HEK293T (cell line): ENCODE data around the gene DBP.
"Not testable (repeated sequence)": the region's sequence is repeated elsewhere in the genome, so short reads cannot be mapped to it uniquely, and the experiment has no call there.

Experiments used
- CTCF ChIA-PET: fragments of 350-600 bp; formaldehyde crosslinking; extraction: SDS; loops from one replicate; lab custom pipeline; 2021; ENCODE audit warnings: antibody characterized with exemption, inconsistent platforms; lab: Yijun Ruan, JAX
- POLR2A ChIA-PET: fragments of 350-600 bp; formaldehyde crosslinking; extraction: SDS; loops from one replicate; lab custom pipeline; 2020; ENCODE audit warnings: antibody characterized with exemption, inconsistent platforms; lab: Yijun Ruan, JAX
- DNase-seq: peaks from one replicate; pipeline ENCODE4 v3.0.0; 2012; ENCODE audit warnings: mixed read lengths; ENCODE audit errors: extremely low spot score
- ARNT ChIP-seq: fragments of 450-650 bp; IDR thresholded peaks from 2 replicates; pipeline ENCODE4 v1.6.1; 2017; ENCODE audit warnings: mild to moderate bottlenecking
- BHLHE40 ChIP-seq: fragments of 450-650 bp; IDR thresholded peaks from 2 replicates; pipeline ENCODE4 v1.6.1; 2016; ENCODE audit warnings: mild to moderate bottlenecking, moderate library complexity, borderline replicate concordance
- CTBP1 ChIP-seq: fragments of 450-650 bp; IDR thresholded peaks from 2 replicates; pipeline ENCODE4 v1.6.1; 2016; ENCODE audit warnings: borderline replicate concordance
- ELF4 ChIP-seq: fragments of 450-650 bp; IDR thresholded peaks from 2 replicates; pipeline ENCODE4 v1.6.1; 2017; ENCODE audit warnings: antibody characterized with exemption
- FOXA1 ChIP-seq: fragments of 450-650 bp; IDR thresholded peaks from 2 replicates; pipeline ENCODE4 v1.6.1; 2016; ENCODE audit warnings: mild to moderate bottlenecking
- FOXK2 ChIP-seq: fragments of 450-650 bp; IDR thresholded peaks from 2 replicates; pipeline ENCODE4 v1.6.1; 2016; ENCODE audit warnings: mild to moderate bottlenecking
- FOXM1 ChIP-seq: fragments of 450-650 bp; IDR thresholded peaks from 2 replicates; pipeline ENCODE4 v1.6.1; 2017; ENCODE audit warnings: mild to moderate bottlenecking, borderline replicate concordance
- HDGF ChIP-seq: fragments of 450-650 bp; IDR thresholded peaks from 2 replicates; pipeline ENCODE4 v1.6.1; 2017; ENCODE audit warnings: antibody characterized with exemption, borderline replicate concordance
- L3MBTL2 ChIP-seq: fragments of 450-650 bp; conservative IDR thresholded peaks from 2 replicates; pipeline ENCODE4 v1.6.1; 2016; ENCODE audit warnings: mild to moderate bottlenecking
- LEF1 ChIP-seq: fragments of 450-650 bp; IDR thresholded peaks from 2 replicates; pipeline ENCODE4 v1.6.1; 2017; ENCODE audit warnings: mild to moderate bottlenecking, borderline replicate concordance
- NFRKB ChIP-seq: fragments of 450-650 bp; IDR thresholded peaks from 2 replicates; pipeline ENCODE4 v1.6.1; 2016; ENCODE audit warnings: mild to moderate bottlenecking, moderate library complexity
- PKNOX1 ChIP-seq: fragments of 450-650 bp; IDR thresholded peaks from 2 replicates; pipeline ENCODE4 v1.6.1; 2016
- SP1 ChIP-seq: fragments of 450-650 bp; IDR thresholded peaks from 2 replicates; pipeline ENCODE4 v1.6.1; 2017
- SUZ12 ChIP-seq: fragments of 450-650 bp; IDR thresholded peaks from 2 replicates; pipeline ENCODE4 v1.6.1; 2016; ENCODE audit warnings: mild to moderate bottlenecking
- TARDBP ChIP-seq: fragments of 450-650 bp; IDR thresholded peaks from 2 replicates; pipeline ENCODE4 v1.6.1; 2016
- ZNF384 ChIP-seq: fragments of 450-650 bp; IDR thresholded peaks from 2 replicates; pipeline ENCODE4 v1.6.1; 2016

Gene DBP

GRCh38 chr19:48680436-48681126 is 43.4 kb upstream of the DBP start:
- TF ChIP-seq LEF1 (no peak), SUZ12 (no peak), HDGF (no peak), FOXA1 (no peak), TARDBP (no peak), L3MBTL2 (no peak), ELF4 (no peak), SP1 (no peak)
- CTCF ChIA-PET: no interaction called here
- POLR2A ChIA-PET: no interaction called here
- DNase-seq: no peak

- POLR2A ChIA-PET, CTCF ChIA-PET, DNase-seq: not testable (repeated sequence)
Observed at GRCh38 chr19:48680006-48680405, 42.8 kb upstream of the DBP start.

GRCh38 chr19:48678201-48678600 is 41.0 kb upstream of the DBP start:
- ChIA-PET POLR2A (interaction anchor here (1.4 kb wide), 1 partner anchor 33 kb away, joined by 3 read pairs; the partner anchor contains the start of gene CA11), CTCF (interaction anchor here (0.8 kb wide), 1 partner anchor 33 kb away, joined by 3 read pairs; no protein-coding TSS in a partner anchor)
- TF ChIP-seq ELF4: no peak
- TF ChIP-seq BHLHE40: no peak
- TF ChIP-seq FOXM1: no peak
- no peak for TF ChIP-seq LEF1
- no peak for TF ChIP-seq CTBP1
- no peak for TF ChIP-seq L3MBTL2
- no peak for TF ChIP-seq ZNF384
- no peak for TF ChIP-seq SUZ12
- TF ChIP-seq ARNT: no peak
- TF ChIP-seq HDGF: no peak
- TF ChIP-seq SP1: no peak
- TF ChIP-seq TARDBP: no peak
- no peak for TF ChIP-seq NFRKB
- no peak for TF ChIP-seq FOXK2
- TF ChIP-seq FOXA1: no peak
- TF ChIP-seq PKNOX1: no peak
- DNase-seq: no peak

GRCh38 chr19:48676887-48677286 is 39.7 kb upstream of the DBP start:
- ChIA-PET CTCF (no interaction called here), POLR2A (interaction anchor here (1.2 to 1.4 kb wide), 2 partner anchors 31 to 44 kb away, joined by 3 read pairs; partner anchors contain the start of gene CA11)
- TF ChIP-seq SP1 (no peak), L3MBTL2 (no peak), FOXM1 (no peak), CTBP1 (no peak), ARNT (no peak), FOXK2 (no peak), ZNF384 (no peak), TARDBP (no peak), LEF1 (no peak), PKNOX1 (no peak), HDGF (no peak), FOXA1 (no peak), BHLHE40 (no peak), NFRKB (no peak), ELF4 (no peak), SUZ12 (no peak)
- no peak for DNase-seq

GRCh38 chr19:48676487-48676886 is 39.3 kb upstream of the DBP start:
- ChIA-PET POLR2A (interaction anchor here (2.4 kb wide), 1 partner anchor 40 kb away, joined by 8 read pairs; no protein-coding TSS in a partner anchor), CTCF (interaction anchor here (1.2 to 1.5 kb wide), 2 partner anchors 9 to 62 kb away, joined by 3 to 4 read pairs; no protein-coding TSS in a partner anchor)
- TF ChIP-seq FOXA1 (no peak), L3MBTL2 (no peak), SUZ12 (no peak), ZNF384 (no peak), FOXK2 (no peak), BHLHE40 (no peak)
- DNase-seq: no peak

- CTCF ChIA-PET: interaction anchor here (0.5 to 1.5 kb wide), 10 partner anchors 8 to 169 kb away, joined by 3 to 5 read pairs (median 3); partner anchors contain the start of genes CA11 and HSD17B14
- DNase-seq: peak; percentile 93
- POLR2A ChIA-PET: interaction anchor here (0.9 to 2.4 kb wide), 6 partner anchors 29 to 197 kb away, joined by 3 to 8 read pairs (median 3); partner anchors contain the start of genes PPP1R15A, RPL18 and SPHK2
- TF ChIP-seq SUZ12: no peak
- no peak for TF ChIP-seq FOXK2
- no peak for TF ChIP-seq SP1
- TF ChIP-seq ARNT: no peak
- TF ChIP-seq LEF1: no peak
- no peak for TF ChIP-seq NFRKB
- TF ChIP-seq L3MBTL2: no peak
- TF ChIP-seq TARDBP: no peak
- TF ChIP-seq HDGF: no peak
- TF ChIP-seq FOXA1: no peak
- TF ChIP-seq BHLHE40: no peak
- no peak for TF ChIP-seq PKNOX1
- no peak for TF ChIP-seq ELF4
- no peak for TF ChIP-seq FOXM1
- no peak for TF ChIP-seq CTBP1
- TF ChIP-seq ZNF384: no peak
Observed at GRCh38 chr19:48674921-48675824, 38.0 kb upstream of the DBP start.
